Progenitor cell of endocrine pancreas (in vitro differentiated cells): ENCODE results near the gene NECTIN2. TPM values are rescaled to one million over a fixed set of nuclear protein-coding genes. Genes with fewer than 3 reads are reported as not detected.

ENCODE experiments used
- DNase-seq: peaks from one replicate; pipeline ENCODE4 v3.0.0; 2021; ENCODE audit warnings: low spot score; ENCODE audit not compliant: unreplicated experiment
- H3K27ac Mint-ChIP-seq: 2 replicates; pipeline ENCODE4 v1.8.0; 2021; ENCODE audit warnings: mild to moderate bottlenecking, moderate library complexity, mixed read lengths
- H3K27me3 Mint-ChIP-seq: 2 replicates; pipeline ENCODE4 v1.8.0; 2021; ENCODE audit warnings: mixed read lengths
- H3K36me3 Mint-ChIP-seq: 2 replicates; pipeline ENCODE4 v1.8.0; 2022; ENCODE audit warnings: mixed read lengths; ENCODE audit not compliant: insufficient read depth
- H3K4me1 Mint-ChIP-seq: 2 replicates; pipeline ENCODE4 v1.8.0; 2021; ENCODE audit warnings: low read depth, mixed read lengths
- H3K4me3 Mint-ChIP-seq: 2 replicates; pipeline ENCODE4 v1.8.0; 2021; ENCODE audit warnings: low read depth, mild to moderate bottlenecking, moderate library complexity, mixed read lengths
- H3K9me3 Mint-ChIP-seq: 2 replicates; pipeline ENCODE4 v1.8.0; 2021; ENCODE audit warnings: low read depth, mixed read lengths
- total RNA-seq: library from RNA; stranded (reverse); gene quantifications from 2 replicates; pipeline ENCODE4 v1.2.1, GENCODE V29; 2021
- TF ChIP-seq, protein P1 (sequence below): fragments of 200-600 bp; sonication (generic); IDR thresholded peaks from one replicate; pipeline ENCODE4 v1.5.0; 2021; ENCODE audit warnings: antibody characterized with exemption, mild to moderate bottlenecking; ENCODE audit not compliant: unreplicated experiment

Gene NECTIN2
- total RNA-seq, 1 donor from 2014 or later = 201 TPM

DNA sequence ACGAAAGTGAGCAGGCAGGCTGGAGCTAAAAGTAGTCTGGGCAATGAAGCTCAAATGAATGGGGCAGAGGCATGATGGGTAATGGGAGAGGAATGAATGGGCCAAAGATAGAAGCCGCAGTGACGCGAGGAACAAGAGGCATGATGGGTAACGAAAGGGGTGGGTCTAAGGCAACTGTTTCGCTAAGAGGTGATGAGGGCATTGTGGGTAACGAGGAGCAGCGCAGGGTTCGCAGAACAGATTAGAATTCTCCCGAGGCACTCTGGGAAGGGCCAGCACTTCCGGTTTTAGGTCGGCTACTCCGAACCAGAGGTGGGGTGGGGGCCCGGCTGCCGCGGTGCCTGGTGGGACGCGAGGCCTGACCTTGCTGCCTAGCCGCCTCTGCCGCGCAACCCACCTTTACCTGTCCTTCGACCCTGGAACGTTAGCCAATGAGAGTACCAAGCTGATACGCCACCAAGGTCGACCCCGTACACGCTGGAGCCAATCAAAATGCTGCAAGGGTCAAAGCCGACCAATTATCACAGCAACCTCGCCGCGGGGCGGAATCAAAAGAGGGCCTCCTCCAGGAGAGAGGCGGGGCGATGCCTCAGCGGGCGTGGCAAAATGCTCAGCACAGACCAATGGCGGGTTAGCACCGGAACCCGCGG, 44.4 kb downstream of the NECTIN2 start:
- no peaks in the 10 kb centered on the region for H3K27me3 Mint-ChIP-seq
- TF ChIP-seq, protein P1, sequence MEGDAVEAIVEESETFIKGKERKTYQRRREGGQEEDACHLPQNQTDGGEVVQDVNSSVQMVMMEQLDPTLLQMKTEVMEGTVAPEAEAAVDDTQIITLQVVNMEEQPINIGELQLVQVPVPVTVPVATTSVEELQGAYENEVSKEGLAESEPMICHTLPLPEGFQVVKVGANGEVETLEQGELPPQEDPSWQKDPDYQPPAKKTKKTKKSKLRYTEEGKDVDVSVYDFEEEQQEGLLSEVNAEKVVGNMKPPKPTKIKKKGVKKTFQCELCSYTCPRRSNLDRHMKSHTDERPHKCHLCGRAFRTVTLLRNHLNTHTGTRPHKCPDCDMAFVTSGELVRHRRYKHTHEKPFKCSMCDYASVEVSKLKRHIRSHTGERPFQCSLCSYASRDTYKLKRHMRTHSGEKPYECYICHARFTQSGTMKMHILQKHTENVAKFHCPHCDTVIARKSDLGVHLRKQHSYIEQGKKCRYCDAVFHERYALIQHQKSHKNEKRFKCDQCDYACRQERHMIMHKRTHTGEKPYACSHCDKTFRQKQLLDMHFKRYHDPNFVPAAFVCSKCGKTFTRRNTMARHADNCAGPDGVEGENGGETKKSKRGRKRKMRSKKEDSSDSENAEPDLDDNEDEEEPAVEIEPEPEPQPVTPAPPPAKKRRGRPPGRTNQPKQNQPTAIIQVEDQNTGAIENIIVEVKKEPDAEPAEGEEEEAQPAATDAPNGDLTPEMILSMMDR = no peak
- H3K36me3 Mint-ChIP-seq = peaks cover 29% of the 10 kb centered on the region

DNA sequence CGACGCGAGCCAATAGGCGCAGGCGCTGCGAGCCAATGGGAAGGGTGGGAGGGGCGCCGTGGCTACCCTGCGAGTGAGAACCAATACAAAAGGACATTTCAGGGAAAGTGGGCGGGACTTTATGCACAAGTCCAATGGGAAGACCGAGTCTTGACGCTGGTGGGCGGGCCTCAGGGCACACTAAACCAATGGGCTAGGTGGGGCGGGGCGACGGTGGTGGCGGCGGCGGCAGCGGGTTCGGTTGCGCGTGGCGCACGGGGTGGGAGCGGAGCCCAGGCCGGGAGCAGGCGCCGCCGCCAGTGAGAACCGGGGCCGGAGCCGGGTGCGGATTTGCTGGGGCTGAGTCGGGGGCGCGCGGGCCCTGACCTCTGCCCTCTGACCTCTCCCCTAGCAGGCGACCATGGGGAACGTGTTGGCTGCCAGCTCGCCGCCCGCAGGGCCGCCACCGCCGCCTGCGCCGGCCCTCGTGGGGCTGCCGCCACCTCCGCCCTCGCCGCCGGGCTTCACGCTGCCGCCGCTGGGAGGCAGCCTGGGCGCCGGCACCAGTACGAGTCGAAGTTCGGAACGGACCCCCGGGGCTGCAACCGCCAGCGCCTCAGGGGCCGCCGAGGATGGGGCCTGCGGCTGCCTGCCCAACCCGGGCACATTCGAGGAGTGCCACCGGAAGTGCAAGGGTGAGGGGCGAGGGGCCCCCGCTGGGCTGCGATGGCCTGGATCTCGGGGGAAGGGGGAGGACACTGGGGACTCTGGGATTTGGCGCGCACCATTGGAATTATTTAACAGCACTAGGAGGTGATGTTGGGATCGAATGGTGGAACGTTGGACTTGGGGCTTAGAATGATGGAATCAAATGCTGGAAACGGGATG, 45.2 kb downstream of the NECTIN2 start, which contains the start of gene TOMM40:
TSS of gene TOMM40 (plus strand) at position 239 of the 867 bp plus-strand sequence. CDS start at position 401, 162 bp downstream.
- peaks cover 17% of the 10 kb centered on the region for H3K4me1 Mint-ChIP-seq
- H3K36me3 Mint-ChIP-seq = peaks cover 31% of the 10 kb centered on the region
- TF ChIP-seq, protein P1 = peak; percentile 21
- H3K4me3 Mint-ChIP-seq = peak within 1 kb of the TSS; percentile 82
- peak; percentile 22 for DNase-seq
- H3K27ac Mint-ChIP-seq = peak within 1 kb of the TSS; percentile 97
- no peaks in the 10 kb centered on the region for H3K27me3 Mint-ChIP-seq
- no peaks in the 10 kb centered on the region for H3K9me3 Mint-ChIP-seq

More for the DNA sequence above, 44.4 kb downstream of the NECTIN2 start:
- Mint-ChIP-seq H3K4me3 (peak overlapping the region; percentile 74), H3K9me3 (no peaks in the 10 kb centered on the region), H3K4me1 (peaks cover 17% of the 10 kb centered on the region), H3K27ac (peak overlapping the region; percentile 97)
- DNase-seq = peak; percentile 99

DNA sequence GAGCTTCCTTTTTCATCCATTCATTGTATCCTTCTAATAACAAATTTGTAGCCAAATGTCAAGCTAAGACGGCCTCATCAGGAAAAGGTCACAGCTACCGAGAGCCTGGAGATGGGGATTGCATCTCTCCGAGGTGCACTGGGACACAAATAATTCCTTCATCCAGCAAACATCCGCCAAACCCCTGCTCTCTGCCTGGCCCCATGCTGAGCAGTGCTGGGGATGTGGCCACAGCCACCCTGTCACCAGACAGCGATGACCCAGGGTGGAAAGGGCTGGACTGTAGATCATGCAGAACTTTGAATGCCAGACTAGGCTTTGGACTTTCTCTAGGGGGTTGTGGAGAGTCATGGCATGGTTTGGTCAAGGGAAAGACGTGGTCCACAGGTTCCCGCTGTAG, 46.8 kb downstream of the NECTIN2 start:
- H3K27me3 Mint-ChIP-seq = no peaks in the 10 kb centered on the region
- DNase-seq = no peak
- no peak overlapping the region for H3K27ac Mint-ChIP-seq
- H3K4me1 Mint-ChIP-seq = peaks cover 17% of the 10 kb centered on the region
- peaks cover 24% of the 10 kb centered on the region for H3K36me3 Mint-ChIP-seq
- H3K4me3 Mint-ChIP-seq = peak overlapping the region; percentile 82
- no peaks in the 10 kb centered on the region for H3K9me3 Mint-ChIP-seq
- TF ChIP-seq, protein P1 = no peak

DNA sequence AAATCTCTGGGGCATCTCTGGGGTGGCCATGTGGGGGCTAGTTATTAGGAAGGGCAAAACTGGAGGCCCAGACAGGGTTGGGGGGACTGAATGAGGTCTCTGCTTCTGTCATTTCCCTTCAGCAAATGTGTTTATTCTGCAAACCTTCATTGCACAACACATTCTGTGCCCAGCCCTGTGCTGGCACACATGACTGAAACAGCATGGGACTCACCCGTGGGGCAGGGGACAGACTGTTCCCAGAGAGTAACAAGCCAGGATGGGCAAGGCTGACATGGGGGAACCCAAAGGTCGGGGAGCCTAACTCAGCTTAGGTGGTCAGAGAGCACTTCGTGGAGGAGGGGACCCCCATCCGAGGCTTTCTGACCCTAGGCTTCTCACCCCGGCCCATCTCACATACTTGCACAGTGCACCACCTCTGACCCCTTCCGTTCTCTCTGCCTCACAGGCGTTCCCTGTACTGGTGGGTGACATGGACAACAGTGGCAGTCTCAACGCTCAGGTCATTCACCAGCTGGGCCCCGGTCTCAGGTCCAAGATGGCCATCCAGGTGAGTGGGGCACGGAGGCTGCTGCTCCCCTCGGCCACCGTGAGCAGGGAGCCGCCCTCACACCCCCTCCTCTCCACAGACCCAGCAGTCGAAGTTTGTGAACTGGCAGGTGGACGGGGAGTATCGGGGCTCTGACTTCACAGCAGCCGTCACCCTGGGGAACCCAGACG, 47.4 kb downstream of the NECTIN2 start:
- Mint-ChIP-seq H3K4me3 (peak overlapping the region; percentile 82), H3K27me3 (no peaks in the 10 kb centered on the region), H3K27ac (no peak overlapping the region), H3K9me3 (no peaks in the 10 kb centered on the region), H3K4me1 (peaks cover 17% of the 10 kb centered on the region), H3K36me3 (peaks cover 20% of the 10 kb centered on the region)
- DNase-seq = no peak
- TF ChIP-seq, protein P1 = no peak

DNA sequence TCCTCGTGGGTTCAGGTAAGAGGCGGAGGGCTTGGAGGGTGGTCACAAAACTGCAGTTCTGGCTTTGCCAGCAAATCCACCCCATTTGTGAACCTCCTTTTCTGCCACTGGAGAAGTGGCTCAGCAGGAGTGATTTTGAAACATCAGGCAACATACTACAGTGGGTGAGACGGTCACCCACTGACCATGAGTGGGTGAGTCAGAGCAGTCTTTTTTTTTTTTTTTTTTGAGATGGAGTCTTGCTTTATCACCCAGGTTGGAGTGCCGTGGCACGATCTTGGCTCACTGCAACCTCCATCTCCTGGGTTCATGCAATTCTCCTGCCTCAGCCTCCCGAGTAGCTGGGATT, 47.9 kb downstream of the NECTIN2 start:
- TF ChIP-seq, protein P1 = no peak
- H3K36me3 Mint-ChIP-seq = peaks cover 19% of the 10 kb centered on the region
- H3K27me3 Mint-ChIP-seq = no peaks in the 10 kb centered on the region
- H3K9me3 Mint-ChIP-seq = no peaks in the 10 kb centered on the region
- no peak for DNase-seq
- no peak overlapping the region for H3K4me3 Mint-ChIP-seq
- no peak overlapping the region for H3K27ac Mint-ChIP-seq
- H3K4me1 Mint-ChIP-seq = peaks cover 17% of the 10 kb centered on the region
